K562 (cell line): ENCODE data around the gene ZNF236. TPM values are rescaled to one million over a fixed set of nuclear protein-coding genes. Genes with fewer than 3 reads are reported as not detected.

ENCODE experiments used
- ATAC-seq: fragments of 200-7000 bp; cut with Tn5 transposase; 3 replicates; pipeline ENCODE4 v1.9.1; 2020; ENCODE audit warnings: moderate library complexity
- BruUV-seq: library from RNA; stranded (reverse); fragments of 400-500 nt; replicated peaks from 2 replicates; lab custom pipeline; 2021; lab: Mats Ljungman, UMichigan
- CTCF ChIA-PET: fragments of 300-600 bp; formaldehyde crosslinking; extraction: SDS; loops from one replicate; lab custom pipeline; 2021; ENCODE audit warnings: low intra/inter-chr PET ratio; lab: Yijun Ruan, JAX
- POLR2A ChIA-PET: fragments of 300-600, 350-650 bp; sonication (Branson Sonifier 250); formaldehyde crosslinking; extraction: SDS; loops from one replicate; lab custom pipeline; 2021; ENCODE audit warnings: antibody characterized with exemption, inconsistent platforms; lab: Yijun Ruan, JAX
- DNase-seq, 4 experiments: peaks; one replicate each; pipeline versions ENCODE4 v3.0.0 to v3.0.0-alpha.2; 2011 to 2018; ENCODE audit warnings: low spot score in 3 of 4, mixed read lengths in 3 of 4; ENCODE audit errors: extremely low read depth in 1 of 4
- FAIRE-seq: peaks from 2 replicates; lab custom pipeline; 2011; peaks lifted over from hg19 to GRCh38; lab: Jason Lieb, UNC
- H2AFZ ChIP-seq: 2 replicates; pipeline ENCODE4 v1.6.0; 2011; ENCODE audit warnings: low read depth, low read length, control low read depth, inconsistent platforms
- H3K27ac ChIP-seq: fragments of 200-600 bp; 3 replicates; pipeline ENCODE4 v1.8.0; 2011; ENCODE audit warnings: low read depth, mild to moderate bottlenecking, control low read depth, inconsistent platforms, low read length, moderate library complexity, mixed read lengths; ENCODE audit errors: extremely low read depth
- H3K27me3 ChIP-seq, 2 experiments: fragments of 300-600 bp in 1 of 2; 2 replicates in 1 of 2; 3 replicates in 1 of 2; pipeline versions ENCODE4 v1.6.0 to v1.8.0; 2011; ENCODE audit warnings: inconsistent platforms in 2 of 2, low read length in 2 of 2, mild to moderate bottlenecking in 1 of 2, mixed read lengths in 1 of 2, moderate library complexity in 1 of 2; ENCODE audit not compliant: control insufficient read depth in 2 of 2, insufficient read depth in 2 of 2
- H3K36me3 ChIP-seq: fragments of 300-600 bp; 3 replicates; pipeline ENCODE4 v1.8.0; 2011; ENCODE audit warnings: mild to moderate bottlenecking, low read length, inconsistent platforms; ENCODE audit not compliant: control insufficient read depth, insufficient read depth
- H3K4me1 ChIP-seq, 2 experiments: fragments of 200-600 bp in 1 of 2; replicated peaks in 1 of 2; 2 replicates in 1 of 2; 3 replicates in 1 of 2; pipeline versions ENCODE4 v1.5.1 to v1.8.0; 2011; ENCODE audit warnings: inconsistent platforms in 2 of 2, low read length in 2 of 2, mild to moderate bottlenecking in 1 of 2, mixed read lengths in 1 of 2, moderate library complexity in 1 of 2; ENCODE audit not compliant: control insufficient read depth in 2 of 2, insufficient read depth in 2 of 2
- H3K4me2 ChIP-seq: 2 replicates; pipeline ENCODE4 v1.6.1; 2011; ENCODE audit warnings: low read length, control low read depth, inconsistent platforms, mixed read lengths; ENCODE audit not compliant: insufficient read depth
- H3K4me3 ChIP-seq: fragments of 200-600 bp; sonication (generic), shearing (Covaris generic); 2 replicates; pipeline ENCODE4 v1.5.1; 2016; ENCODE audit warnings: control low read depth, inconsistent platforms
- H3K79me2 ChIP-seq: fragments of 200-600 bp; 3 replicates; pipeline ENCODE4 v1.8.0; 2011; ENCODE audit warnings: low read length, inconsistent platforms; ENCODE audit not compliant: control insufficient read depth, insufficient read depth
- H3K9ac ChIP-seq, 2 experiments: 2 replicates each; pipeline versions ENCODE4 v1.6.0 to v1.6.1; 2011; ENCODE audit warnings: low read depth in 2 of 2, low read length in 2 of 2, control low read depth in 1 of 2, inconsistent platforms in 1 of 2, mild to moderate bottlenecking in 1 of 2, mixed read lengths in 1 of 2; ENCODE audit not compliant: insufficient read depth in 1 of 2
- H3K9me1 ChIP-seq: one replicate; pipeline ENCODE4 v1.6.0; 2011; ENCODE audit warnings: inconsistent platforms, mild to moderate bottlenecking, low read length, moderate library complexity; ENCODE audit not compliant: control insufficient read depth, insufficient read depth
- H3K9me3 ChIP-seq: replicated peaks from 2 replicates; pipeline ENCODE4 v1.5.1; 2011; ENCODE audit warnings: low read depth, low read length, inconsistent platforms; ENCODE audit not compliant: control insufficient read depth, insufficient read depth
- H4K20me1 ChIP-seq: replicated peaks from 2 replicates; pipeline ENCODE4 v1.6.1; 2011; ENCODE audit warnings: low read length, inconsistent platforms, mixed read lengths; ENCODE audit not compliant: control insufficient read depth, insufficient read depth
- CBX5 ChIP-seq: IDR thresholded peaks from 2 replicates; pipeline ENCODE4 v1.6.1; 2014; ENCODE audit warnings: low read depth, borderline replicate concordance
- DLX4 ChIP-seq: fragments of 250-450 bp; sonication (Bioruptor Pico); IDR thresholded peaks from 2 replicates; pipeline ENCODE4 v1.6.1; 2021; ENCODE audit warnings: mild to moderate bottlenecking
- HMG20B ChIP-seq: fragments of 250-450 bp; sonication (Bioruptor Pico); IDR thresholded peaks from 2 replicates; pipeline ENCODE4 v1.5.0; 2021; ENCODE audit warnings: mild to moderate bottlenecking
- L3MBTL2 ChIP-seq: fragments of 450-650 bp; IDR thresholded peaks from 2 replicates; pipeline ENCODE4 v1.6.1; 2016; ENCODE audit warnings: mild to moderate bottlenecking, moderate library complexity
- MTA2 ChIP-seq: fragments of 450-650 bp; IDR thresholded peaks from 2 replicates; pipeline ENCODE4 v1.6.1; 2016; ENCODE audit warnings: low read depth
- PHF20 ChIP-seq: fragments of 450-650 bp; IDR thresholded peaks from 2 replicates; pipeline ENCODE4 v1.6.1; 2018; ENCODE audit not compliant: partially characterized antibody
- POLR2H ChIP-seq: IDR thresholded peaks from 2 replicates; pipeline ENCODE4 v1.6.1; 2016; ENCODE audit warnings: missing genetic modification characterization, low read depth, mild to moderate bottlenecking, control low read depth, missing compliant biosample characterization, moderate library complexity
- SMAD4 ChIP-seq: fragments of 250-450 bp; sonication (Bioruptor Pico); conservative IDR thresholded peaks from 2 replicates; pipeline ENCODE4 v1.8.0; 2021; ENCODE audit warnings: inconsistent platforms, mild to moderate bottlenecking, moderate library complexity
- TEAD2 ChIP-seq: fragments of 450-650 bp; IDR thresholded peaks from 2 replicates; pipeline ENCODE4 v1.6.1; 2016; ENCODE audit warnings: missing genetic modification characterization, control low read depth, missing compliant biosample characterization
- ZBTB40 ChIP-seq, 2 experiments: fragments of 450-650 bp in 1 of 2; sonication (generic) in 1 of 2; formaldehyde crosslinking in 1 of 2; IDR thresholded peaks; 2 replicates each; pipeline versions ENCODE4 v1.7.1 to v1.9.0; 2016 to 2022; ENCODE audit warnings: inconsistent platforms in 1 of 2, mild to moderate bottlenecking in 1 of 2, missing genetic modification reagents in 1 of 2
- ZBTB9 ChIP-seq: fragments of 450-650 bp; formaldehyde crosslinking; IDR thresholded peaks from 2 replicates; pipeline ENCODE4 v1.4.0; 2020; ENCODE audit warnings: mild to moderate bottlenecking, moderate library complexity
- ZC3H11A ChIP-seq: IDR thresholded peaks from 2 replicates; pipeline ENCODE4 v1.6.1; 2012; ENCODE audit warnings: low read depth, low read length, improper control_type of control experiment
- ZNF197 ChIP-seq: fragments of 200-800 bp; sonication (Bioruptor generic); IDR thresholded peaks from 2 replicates; pipeline ENCODE4 v1.6.1; 2016; ENCODE audit warnings: low read depth, missing genetic modification characterization, missing compliant biosample characterization
- ZNF24 ChIP-seq: fragments of 450-650 bp; IDR thresholded peaks from 2 replicates; pipeline ENCODE4 v1.6.1; 2016
- WGBS: fragments of 100-300 bp; shearing (Covaris generic); methylation state at CpG from one replicate; pipeline ENCODE4 v1.1.6; 2016; ENCODE audit warnings: low coverage, mixed read lengths; ENCODE audit not compliant: insufficient coverage; ENCODE audit errors: missing lambda C conversion rate; 5-methylcytosine and 5-hydroxymethylcytosine counted together
- in situ Hi-C: fragments of 300-500 bp; cut with MboI; formaldehyde crosslinking; loops from 4 replicates; pipeline ENCODE4 v1.15.0; 2018; ENCODE audit warnings: inconsistent platforms, mixed read lengths
- intact Hi-C: fragments of 100-400 bp; cut with micrococcal nuclease; formaldehyde crosslinking; loops from 2 replicates; pipeline ENCODE4 v1.14.2; 2022
- polyA plus RNA-seq, 8 experiments: library from polyadenylated mRNA; depleted of rRNA in 4 of 8; stranded (reverse) in 5 of 8; unstranded in 3 of 8; fragments of >200 nt; fragmentation: Nextera tagmentation in 2 of 8; fragmentation: Illumina TruSeq in 1 of 8; extraction: Ambion mirVana in 2 of 8; extraction: Trizol in 1 of 8; gene quantifications; 2 replicates each; pipeline versions ENCODE4 v1.2.1 to v1.2.3, GENCODE V29; 2011 to 2014; ENCODE audit warnings: inconsistent platforms in 1 of 8, missing spikeins in 1 of 8
- total RNA-seq, 7 experiments: library from RNA; depleted of rRNA in 6 of 7; stranded (reverse); fragments of >200 nt in 6 of 7; fragmentation: Illumina TruSeq in 2 of 7; extraction: Trizol in 2 of 7; gene quantifications; 2 replicates each; pipeline versions ENCODE4 v1.2.1 to v1.2.3, GENCODE V29; 2011 to 2021; ENCODE audit warnings: low replicate concordance in 1 of 7

Gene ZNF236
- total and polyA plus RNA-seq, 9 of the 15 experiments (the other 6 are each of a cell fraction or from before 2014, with no cell fraction given), result 0.35 to 8.7 (median 3.4) TPM

GRCh38 chr18:76941284-76941683 lies 118.9 kb downstream of the ZNF236 start:
- no peak for ATAC-seq
- BruUV-seq, result no TSS peak
- H3K4me1 ChIP-seq, result no peaks in the 10 kb centered on the region
- no peaks in the 10 kb centered on the region for H4K20me1 ChIP-seq
- H3K79me2 ChIP-seq, result no peaks in the 10 kb centered on the region
- no peak overlapping the region for H3K27ac ChIP-seq
- DNase-seq, result no peak
- FAIRE-seq, result no peak
- H3K9me1 ChIP-seq, result no peaks in the 10 kb centered on the region
- no peaks in the 10 kb centered on the region for H3K9me3 ChIP-seq
- H3K4me2 ChIP-seq, result no peak overlapping the region
- 98% methylated on average over 5 of the region's 9 CpGs for WGBS
- H3K4me3 ChIP-seq, result no peak overlapping the region
- intact Hi-C loops (no loop called here), in situ Hi-C loops (no loop called here)
- CTCF ChIA-PET, result no interaction called here
- peaks cover 23% of the 10 kb centered on the region; the same call in 2 of the 3 replicates for H3K36me3 ChIP-seq
- no peak overlapping the region for H2AFZ ChIP-seq
- H3K9ac ChIP-seq, result no peak overlapping the region; a peak in 1 of 4 replicates
- no peaks in the 10 kb centered on the region for H3K27me3 ChIP-seq
- POLR2A ChIA-PET, result interaction anchor here (0.7 kb wide), 1 partner anchor 488 kb away, joined by 3 read pairs; no protein-coding TSS in a partner anchor
- TF ChIP-seq DLX4 (no peak), ZC3H11A (no peak), MTA2 (no peak), ZBTB9 (CRISPR knock-in tag) (no peak), HMG20B (CRISPR knock-in tag) (no peak), SMAD4 (CRISPR knock-in tag) (no peak), PHF20 (no peak), CBX5 (no peak), TEAD2 (tag) (no peak), ZNF24 (no peak), L3MBTL2 (no peak), ZNF197 (CRISPR knock-in tag) (no peak), ZBTB40 (IDR thresholded peaks at IDR 0.05) (no peak), ZBTB40 (CRISPR knock-in tag; IDR thresholded peaks at IDR 0.05) (no peak), POLR2H (tag) (no peak)
